GM23248 (cell line): Measurements from ENCODE around the gene EGLN3.
"Not testable (repeated sequence)": the region's sequence is repeated elsewhere in the genome, so short reads cannot be mapped to it uniquely, and the experiment has no call there.

Experiments
- EZH2 ChIP-seq: fragments of 200-600 bp; sonication (generic); IDR thresholded peaks from 2 replicates; pipeline ENCODE4 v1.6.1; 2018; ENCODE audit warnings: antibody characterized with exemption, mild to moderate bottlenecking; ENCODE audit not compliant: insufficient read depth, poor library complexity, severe bottlenecking
- EZH2phosphoT487 ChIP-seq: fragments of 200-600 bp; sonication (generic); IDR thresholded peaks from 2 replicates; pipeline ENCODE4 v1.6.1; 2018; ENCODE audit warnings: antibody characterized with exemption, moderate library complexity, mild to moderate bottlenecking, low read depth; ENCODE audit not compliant: insufficient read depth

- not testable (repeated sequence) for TF ChIP-seq EZH2, EZH2phosphoT487
These were observed 23.9 kb downstream of the EGLN3 start for GRCh38 chr14:33926967-33927366.
